Heart left ventricle (tissue), 16 donors: ENCODE results near the gene ZNF14. TPM values are rescaled to one million over a fixed set of nuclear protein-coding genes. Genes with fewer than 3 reads are reported as not detected.
"Not testable (repeated sequence)": the region's sequence is repeated elsewhere in the genome, so short reads cannot be mapped to it uniquely, and the experiment has no call there.

Experiments used
- ATAC-seq, 4 donors: fragments of 200-7000 bp; cut with Tn5 transposase; one replicate each; pipeline ENCODE4 v1.9.1; 2020 to 2022; ENCODE audit warnings: moderate library complexity in 4 of 4, mild to moderate bottlenecking in 3 of 4, moderate number of reproducible peaks in 1 of 4
- DNase-seq, 5 donors: peaks; one replicate each; pipeline ENCODE4 v3.0.0-alpha.2; 2020
- H3K27ac ChIP-seq, 12 donors: fragments of 200-600 bp; sonication (generic) in 4 of 12; one replicate each; pipeline versions ENCODE4 v1.5.0 to v1.8.0; 2016 to 2022; ENCODE audit warnings: mild to moderate bottlenecking in 2 of 12
- H3K27me3 ChIP-seq, 9 donors: fragments of 200-600 bp; sonication (generic) in 2 of 9; one replicate each; pipeline versions ENCODE4 v1.5.1 to v1.8.0; 2016 to 2022; ENCODE audit warnings: mild to moderate bottlenecking in 3 of 9
- H3K36me3 ChIP-seq, 9 donors: fragments of 200-600 bp; sonication (generic) in 2 of 9; one replicate each; pipeline versions ENCODE4 v1.5.0 to v1.8.0; 2018 to 2022; ENCODE audit warnings: mild to moderate bottlenecking in 2 of 9
- H3K4me1 ChIP-seq, 12 donors: fragments of 200-600 bp; sonication (generic) in 4 of 12; one replicate each; pipeline versions ENCODE4 v1.5.0 to v1.8.0; 2016 to 2022; ENCODE audit warnings: mild to moderate bottlenecking in 3 of 12
- H3K4me3 ChIP-seq, 12 donors: fragments of 200-600 bp; sonication (generic) in 4 of 12; one replicate each; pipeline versions ENCODE4 v1.5.0 to v1.8.0; 2017 to 2022; ENCODE audit warnings: mild to moderate bottlenecking in 9 of 12, moderate library complexity in 4 of 12
- H3K9me3 ChIP-seq, 12 donors: fragments of 200-600 bp; sonication (generic) in 4 of 12; one replicate each; pipeline versions ENCODE4 v1.5.0 to v1.8.0; 2016 to 2022; ENCODE audit warnings: mild to moderate bottlenecking in 1 of 12
- POLR2A ChIP-seq, 2 donors: fragments of 450-650 bp; IDR thresholded peaks; one replicate each; pipeline ENCODE4 v1.6.1; 2017; ENCODE audit warnings: antibody characterized with exemption in 2 of 2, mild to moderate bottlenecking in 2 of 2, moderate library complexity in 2 of 2
- WGBS, 4 donors: extraction: QIAGEN DNeasy Blood & Tissue Kit in 2 of 4; methylation state at CpG; one replicate each; pipeline versions ENCODE4 v1.1.5 to v1.1.7; 2013 to 2018; 5-methylcytosine and 5-hydroxymethylcytosine counted together
- intact Hi-C, 10 donors: fragments of 100-400 bp; cut with DNase I; formaldehyde crosslinking; loops; one replicate each; pipeline versions ENCODE4 v1.11.1 to v1.14.2; 2022
- polyA plus RNA-seq, 2 donors: library from polyadenylated mRNA; stranded (reverse); fragments of 200-250 nt; gene quantifications; one replicate each; pipeline ENCODE4 v1.2.3, GENCODE V29; 2013
- total RNA-seq, 9 donors: library from RNA; depleted of rRNA in 2 of 9; stranded (reverse); fragments of >200 nt in 2 of 9; fragmentation: NEBNext Ultra II Directional in 3 of 9; extraction: Animal tissue kit (Norgen Biotek cat#: 25700) in 3 of 9; gene quantifications; one replicate each; pipeline versions ENCODE4 v1.1.0 to v1.2.4, GENCODE V29; 2016 to 2023
- TF ChIP-seq, protein P1 (sequence below), 12 donors: fragments of 200-600 bp; sonication (generic) in 4 of 12; IDR thresholded peaks; one replicate each; pipeline versions ENCODE4 v1.5.0 to v1.8.0; 2018 to 2022; ENCODE audit warnings: antibody characterized with exemption in 12 of 12, mild to moderate bottlenecking in 5 of 12
- donor health status: ischemic (EF 13 %, LVEDD 7.1; RV severe dilation, severe dysfunction).
- donor health status: healthy with polysubstance abuse.
- donor health status: DM: no; HTN: yes; CAD: no.
- donor health status: DM: no; HTN: no; CAD: no.
- donor health status: ischemic (EF 25% LVEDD 6.9; RV normal size, moderate dysfunction).
- donor health status: ischemic (EF 25% LVEDD 5.7; RV mildly dilated, moderate dysfunction).
- donor health status: healthy.
- donor health status: DM: yes; HTN: yes; CAD: no.
- donor health status: ischemic (EF 35%, LVEDD 5.7; RV mildly dilated, moderate dysfunction).
- donor health status: nonischemic (EF 11% LVEDD 7.7; RV severe dilation, severe dysfunction).
- donor health status: DM: yes; HTN: yes; CAD: no.
- donor health status: PGD.
- donor health status: ischemic (EF 29% LVEDD 5.4; RV normal size, mild dysfunction).
- donor health status: nonischemic (EF 23%, LVEDD 6.1; RV moderate dilation, normal function).

Gene ZNF14
- total and polyA plus RNA-seq, 11 donors: 2.3 to 7.9 (median 3.5) TPM

GRCh38 chr19:19687090-19687489, 45.8 kb downstream of the ZNF14 start:
- Histone ChIP-seq H3K36me3 (no peaks in the 10 kb centered on the region), H3K4me3 (no peak overlapping the region), H3K4me1 (no peaks in the 10 kb centered on the region), H3K27me3 (no peaks in the 10 kb centered on the region), H3K27ac (no peak overlapping the region), H3K9me3 (peaks cover 0 to 52% (median 15%) of the 10 kb centered on the region in 12 donors)
- WGBS, 4 donors: 92 to 97% (median 94%) methylated on average over 3 of the region's 3 CpGs
- TF ChIP-seq, protein P1, sequence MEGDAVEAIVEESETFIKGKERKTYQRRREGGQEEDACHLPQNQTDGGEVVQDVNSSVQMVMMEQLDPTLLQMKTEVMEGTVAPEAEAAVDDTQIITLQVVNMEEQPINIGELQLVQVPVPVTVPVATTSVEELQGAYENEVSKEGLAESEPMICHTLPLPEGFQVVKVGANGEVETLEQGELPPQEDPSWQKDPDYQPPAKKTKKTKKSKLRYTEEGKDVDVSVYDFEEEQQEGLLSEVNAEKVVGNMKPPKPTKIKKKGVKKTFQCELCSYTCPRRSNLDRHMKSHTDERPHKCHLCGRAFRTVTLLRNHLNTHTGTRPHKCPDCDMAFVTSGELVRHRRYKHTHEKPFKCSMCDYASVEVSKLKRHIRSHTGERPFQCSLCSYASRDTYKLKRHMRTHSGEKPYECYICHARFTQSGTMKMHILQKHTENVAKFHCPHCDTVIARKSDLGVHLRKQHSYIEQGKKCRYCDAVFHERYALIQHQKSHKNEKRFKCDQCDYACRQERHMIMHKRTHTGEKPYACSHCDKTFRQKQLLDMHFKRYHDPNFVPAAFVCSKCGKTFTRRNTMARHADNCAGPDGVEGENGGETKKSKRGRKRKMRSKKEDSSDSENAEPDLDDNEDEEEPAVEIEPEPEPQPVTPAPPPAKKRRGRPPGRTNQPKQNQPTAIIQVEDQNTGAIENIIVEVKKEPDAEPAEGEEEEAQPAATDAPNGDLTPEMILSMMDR (IDR thresholded peaks at IDR 0.05): no peak
- no peak for TF ChIP-seq POLR2A (IDR thresholded peaks at IDR 0.05)
- no peak for ATAC-seq
- DNase-seq: no peak
- intact Hi-C loops: no loop called here

- no peaks in the 10 kb centered on the region for H3K4me1 ChIP-seq
Observed at GRCh38 chr19:19686580-19686979, 46.3 kb downstream of the ZNF14 start.

DNA sequence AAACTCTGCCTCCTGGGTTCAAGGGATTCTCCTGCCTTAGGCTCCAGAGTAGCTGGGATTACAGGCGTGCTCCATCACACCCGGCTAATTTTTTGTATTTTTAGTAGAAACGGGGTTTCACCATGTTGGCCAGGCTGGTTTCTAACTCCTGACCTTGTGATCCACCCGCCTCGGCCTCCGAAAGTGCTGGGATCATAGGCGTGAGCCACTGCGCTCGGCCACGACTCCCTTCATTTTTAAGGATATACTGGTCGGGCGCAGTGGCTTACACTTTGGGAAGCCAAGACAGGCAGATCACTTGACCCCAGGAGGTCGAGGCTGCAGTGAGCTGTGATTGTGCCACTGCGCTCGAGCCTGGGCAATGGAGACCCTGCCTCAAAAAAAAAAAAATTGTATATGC, 46.8 kb downstream of the ZNF14 start:
- DNase-seq, H3K27me3 ChIP-seq, H3K4me1 ChIP-seq, ATAC-seq, H3K36me3 ChIP-seq, H3K4me3 ChIP-seq, H3K27ac ChIP-seq, intact Hi-C loops: not testable (repeated sequence)
- WGBS, 4 donors: 96 to 99% (median 97%) methylated on average over 15 of the region's 15 CpGs
- peaks cover 0 to 56% (median 15%) of the 10 kb centered on the region in 12 donors for H3K9me3 ChIP-seq

More at GRCh38 chr19:19686580-19686979, 46.3 kb downstream of the ZNF14 start:
- ATAC-seq (no peak), DNase-seq (no peak)
- intact Hi-C loops: no loop called here
- TF ChIP-seq, protein P1 (IDR thresholded peaks at IDR 0.05): no peak
- no peak for TF ChIP-seq POLR2A (IDR thresholded peaks at IDR 0.05)
- peaks cover 0 to under 1% (median 0%) of the 10 kb centered on the region in 9 donors for H3K36me3 ChIP-seq
- H3K9me3 ChIP-seq: peaks cover 0 to 52% (median 15%) of the 10 kb centered on the region in 12 donors
- H3K27me3 ChIP-seq: no peaks in the 10 kb centered on the region
- no peak overlapping the region for H3K27ac ChIP-seq
- WGBS, 4 donors: 96 to 97% (median 97%) methylated on average over 6 of the region's 6 CpGs
- no peak overlapping the region for H3K4me3 ChIP-seq

GRCh38 chr19:19679176-19680073, 53.5 kb downstream of the ZNF14 start:
- H3K9me3 ChIP-seq: peaks cover 0 to 81% (median 5%) of the 10 kb centered on the region in 12 donors
- H3K4me1 ChIP-seq: no peaks in the 10 kb centered on the region
- H3K27ac ChIP-seq: no peak overlapping the region
- H3K27me3 ChIP-seq: no peaks in the 10 kb centered on the region
- DNase-seq (no peak), ATAC-seq (no peak)
- H3K36me3 ChIP-seq: peaks cover 9 to 64% (median 26%) of the 10 kb centered on the region in 9 donors
- TF ChIP-seq, protein P1 (IDR thresholded peaks at IDR 0.05): no peak
- TF ChIP-seq POLR2A (IDR thresholded peaks at IDR 0.05): no peak
- WGBS, 4 donors: 95 to 99% (median 96%) methylated on average over 20 of the region's 20 CpGs
- H3K4me3 ChIP-seq: no peak overlapping the region
- intact Hi-C loops: no loop called here
